Measurements from ENCODE around the gene CNTN1.

- TF ChIP-seq USF2 (IDR thresholded peaks at IDR 0.05; ENCODE audit: low read depth, low read length), result no peak
- no peak for TF ChIP-seq CTCF (conservative IDR thresholded peaks at IDR 0.05; ENCODE audit: low read depth, low read length)
- TF ChIP-seq RAD21 (IDR thresholded peaks at IDR 0.05; ENCODE audit: low read length), result no peak
- TF ChIP-seq POLR2A (IDR thresholded peaks at IDR 0.05; ENCODE audit: low read depth, low read length), result no peak
- no peak for TF ChIP-seq CHD1 (IDR thresholded peaks at IDR 0.05; ENCODE audit: low read depth, low read length)
- TF ChIP-seq BHLHE40 (IDR thresholded peaks at IDR 0.05; ENCODE audit: low read depth, low read length), result no peak
Observed at GRCh38 chr12:40672741-40673271, 19.4 kb upstream of the CNTN1 start.

All from IMR-90 (cell line).